ENCODE results near the gene NBEAL2.

NBEAL2 gene

DNA sequence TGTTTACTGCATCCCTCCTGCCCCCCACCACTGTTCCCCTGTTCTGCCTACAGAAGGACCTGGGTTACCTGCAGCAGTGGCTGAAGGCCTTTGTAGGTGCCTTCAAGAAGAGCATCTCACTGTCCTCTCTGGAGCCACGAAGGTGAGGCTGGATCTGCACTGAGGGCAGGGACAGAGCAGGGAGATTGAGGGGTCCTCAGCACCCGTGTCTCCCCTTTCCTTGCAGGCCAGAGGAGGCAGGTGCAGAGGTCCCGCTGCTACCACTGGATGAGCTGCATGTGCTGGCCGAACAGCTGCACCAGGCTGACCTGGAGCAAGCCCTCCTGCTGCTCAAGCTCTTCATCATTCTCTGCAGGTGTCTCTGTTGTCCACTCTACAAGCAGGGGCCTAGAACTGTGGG lies 9.2 kb downstream of the NBEAL2 start:
- no peak for DNase-seq

GRCh38 chr3:46989146-46989810 lies 9.8 kb downstream of the NBEAL2 start:
- no peak for DNase-seq

GRCh38 chr3:46990573-46991374 lies 11.3 kb downstream of the NBEAL2 start:
- no peak for DNase-seq

GRCh38 chr3:46991406-46992165 lies 12.1 kb downstream of the NBEAL2 start:
- no peak for DNase-seq

- no peak for DNase-seq
Measured at GRCh38 chr3:46992231-46992630, 12.8 kb downstream of the NBEAL2 start.

DNA sequence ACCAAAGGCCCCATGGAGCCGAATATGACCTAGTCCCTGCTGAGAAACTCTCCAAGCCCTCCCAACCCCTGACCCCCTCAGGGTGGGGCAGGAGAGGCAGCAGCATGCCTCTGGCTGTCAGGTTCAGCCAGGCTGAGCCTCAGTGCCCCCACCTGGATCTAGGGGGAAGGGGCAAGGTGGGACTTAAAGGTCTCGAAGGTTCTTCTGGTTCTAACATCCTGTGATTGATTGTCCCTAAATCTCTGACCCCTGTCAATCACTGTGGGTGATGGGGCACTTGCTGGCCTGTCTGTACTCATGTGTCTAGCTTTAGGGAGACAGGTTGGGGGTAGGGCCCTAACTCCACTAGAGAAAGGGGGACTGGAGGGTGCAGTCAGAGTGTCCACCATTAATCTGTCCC lies 13.8 kb downstream of the NBEAL2 start:
- DNase-seq, result no peak

GRCh38 chr3:46993986-46994385 lies 14.5 kb downstream of the NBEAL2 start:
- no peak for DNase-seq

DNA sequence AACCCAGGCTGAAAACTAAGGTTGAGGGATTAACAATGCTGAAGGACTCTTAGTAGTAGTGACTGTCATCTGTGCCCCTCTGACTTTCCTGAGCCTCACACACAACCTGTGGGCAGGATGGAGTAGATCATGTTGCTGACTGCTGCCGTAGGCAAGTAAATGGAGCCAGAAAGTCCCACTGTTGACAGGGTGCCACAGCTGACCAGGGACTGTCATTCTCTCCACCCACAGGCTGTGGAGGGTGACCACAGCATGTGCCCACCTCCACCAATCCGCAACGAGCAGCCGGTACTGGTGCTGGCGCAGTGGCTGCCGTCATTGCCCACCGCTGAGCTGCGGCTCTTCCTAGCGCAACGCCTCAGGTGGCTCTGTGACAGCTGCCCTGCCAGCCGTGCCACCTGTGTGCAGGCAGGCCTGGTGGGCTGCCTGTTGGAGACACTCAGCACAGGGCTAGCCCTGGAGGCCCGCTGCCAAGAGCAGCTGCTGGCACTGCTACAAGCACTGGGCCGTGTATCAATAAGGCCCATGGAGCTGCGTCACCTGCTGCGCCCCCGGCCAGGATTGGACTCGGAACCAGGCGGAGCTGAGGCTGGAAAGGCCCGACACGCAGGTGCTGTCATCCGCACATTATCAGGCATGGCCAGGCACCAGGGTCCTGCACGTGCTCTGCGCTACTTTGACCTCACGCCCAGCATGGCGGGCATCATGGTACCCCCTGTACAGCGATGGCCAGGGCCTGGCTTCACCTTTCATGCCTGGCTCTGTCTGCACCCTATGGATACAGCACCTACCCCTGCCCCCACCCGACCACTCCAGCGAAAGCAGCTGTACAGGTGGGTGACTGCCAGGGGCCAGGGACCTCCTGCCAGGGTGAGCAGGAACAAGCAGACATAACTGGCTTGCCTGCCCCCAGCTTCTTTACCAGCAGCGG lies 15.6 kb downstream of the NBEAL2 start:
- no peak for DNase-seq

DNA sequence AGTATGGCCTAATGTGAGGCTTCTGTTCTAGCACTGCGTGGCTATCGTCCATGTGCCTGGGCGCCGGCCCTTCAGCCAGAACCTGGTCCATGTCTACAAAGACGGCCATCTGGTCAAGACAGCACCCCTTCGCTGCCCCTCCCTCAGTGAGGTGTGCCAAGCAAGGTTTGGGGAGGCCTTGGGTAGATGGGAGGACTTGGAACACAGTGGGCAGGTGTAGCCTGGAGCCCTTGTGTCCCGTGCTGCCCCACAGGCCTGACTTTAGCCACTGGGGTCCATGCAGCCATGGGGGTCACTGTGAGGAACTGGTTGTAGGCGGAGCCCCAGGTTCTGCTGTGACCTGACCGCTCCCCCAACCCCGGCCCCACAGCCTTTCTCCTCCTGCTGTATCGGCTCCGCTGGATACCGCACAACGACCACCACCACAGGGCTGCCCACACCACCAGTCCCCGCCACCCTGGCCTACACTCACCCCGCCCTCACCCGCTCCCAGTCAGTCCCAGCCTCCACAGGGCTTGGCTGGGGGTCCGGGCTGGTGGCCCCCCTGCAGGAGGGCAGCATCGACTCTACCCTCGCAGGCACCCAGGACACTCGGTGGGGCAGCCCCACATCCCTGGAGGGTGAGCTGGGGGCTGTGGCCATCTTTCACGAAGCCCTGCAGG lies 16.6 kb downstream of the NBEAL2 start:
- DNase-seq, result no peak

- DNase-seq, result no peak
Measured at GRCh38 chr3:46996689-46997452, 17.4 kb downstream of the NBEAL2 start.

- DNase-seq, result no peak
Measured at GRCh38 chr3:46997453-46998091, 18.1 kb downstream of the NBEAL2 start.

- DNase-seq, result peak; percentile 70
Measured at GRCh38 chr3:46998121-46998851, 18.8 kb downstream of the NBEAL2 start.

DNA sequence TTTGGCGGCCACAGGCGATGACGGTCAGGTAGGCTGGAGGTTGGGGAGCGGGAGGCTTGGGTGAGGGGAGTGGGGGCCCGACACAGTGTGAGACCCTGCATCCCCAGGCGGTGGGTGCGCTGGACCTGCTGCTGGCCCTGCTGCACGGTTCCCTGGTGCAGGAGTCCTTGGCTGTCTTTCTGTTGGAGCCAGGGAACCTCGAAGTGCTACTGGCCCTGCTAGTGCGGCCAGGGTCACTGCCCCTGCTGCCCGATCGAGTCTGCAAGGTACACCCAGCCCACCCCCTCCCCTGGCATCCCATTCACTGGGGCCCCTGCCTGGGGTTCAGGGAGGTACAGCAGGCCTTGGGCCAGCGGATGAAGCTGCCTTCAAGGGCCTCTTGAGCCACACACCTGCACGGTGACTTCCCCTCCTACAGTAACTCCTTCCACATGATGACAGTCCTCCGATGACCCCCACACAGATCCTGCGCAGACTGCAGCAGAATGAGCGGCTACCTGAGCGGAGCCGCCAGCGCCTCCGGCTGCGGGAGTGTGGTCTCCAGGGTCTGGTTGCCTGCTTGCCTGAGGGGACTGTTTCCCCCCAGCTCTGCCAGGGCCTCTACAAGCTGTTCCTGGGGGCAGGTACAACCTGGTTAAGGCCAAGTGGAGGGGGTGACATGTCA lies 19.5 kb downstream of the NBEAL2 start:
- no peak for DNase-seq

DNA sequence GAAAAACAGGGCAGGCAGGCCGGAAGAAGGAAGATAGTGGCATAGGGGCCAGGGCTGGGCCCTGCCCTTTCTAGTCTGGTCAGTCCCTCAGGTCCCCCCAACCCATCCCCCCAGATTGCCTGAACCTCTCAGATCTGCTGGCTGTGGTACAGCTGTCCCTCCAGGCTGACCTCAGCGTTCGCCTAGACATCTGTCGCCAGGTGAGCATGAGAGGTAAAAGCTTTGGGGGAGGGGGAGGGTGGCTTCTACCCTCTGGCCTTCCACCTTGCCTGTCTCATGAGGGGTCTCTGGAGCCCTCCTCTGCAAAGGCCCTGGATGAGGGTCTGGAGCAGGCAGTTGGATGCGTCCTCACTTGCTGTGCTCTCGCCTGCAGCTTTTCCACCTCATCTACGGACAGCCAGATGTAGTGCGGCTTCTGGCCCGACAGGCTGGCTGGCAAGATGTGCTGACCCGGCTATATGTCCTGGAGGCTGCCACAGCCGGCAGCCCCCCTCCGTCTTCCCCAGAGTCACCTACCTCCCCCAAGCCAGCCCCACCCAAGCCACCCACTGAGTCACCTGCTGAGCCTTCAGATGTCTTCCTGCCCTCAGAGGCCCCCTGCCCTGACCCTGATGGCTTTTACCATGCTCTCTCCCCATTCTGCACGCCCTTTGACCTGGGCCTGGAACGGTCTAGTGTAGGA lies 20.2 kb downstream of the NBEAL2 start:
- no peak for DNase-seq

DNA sequence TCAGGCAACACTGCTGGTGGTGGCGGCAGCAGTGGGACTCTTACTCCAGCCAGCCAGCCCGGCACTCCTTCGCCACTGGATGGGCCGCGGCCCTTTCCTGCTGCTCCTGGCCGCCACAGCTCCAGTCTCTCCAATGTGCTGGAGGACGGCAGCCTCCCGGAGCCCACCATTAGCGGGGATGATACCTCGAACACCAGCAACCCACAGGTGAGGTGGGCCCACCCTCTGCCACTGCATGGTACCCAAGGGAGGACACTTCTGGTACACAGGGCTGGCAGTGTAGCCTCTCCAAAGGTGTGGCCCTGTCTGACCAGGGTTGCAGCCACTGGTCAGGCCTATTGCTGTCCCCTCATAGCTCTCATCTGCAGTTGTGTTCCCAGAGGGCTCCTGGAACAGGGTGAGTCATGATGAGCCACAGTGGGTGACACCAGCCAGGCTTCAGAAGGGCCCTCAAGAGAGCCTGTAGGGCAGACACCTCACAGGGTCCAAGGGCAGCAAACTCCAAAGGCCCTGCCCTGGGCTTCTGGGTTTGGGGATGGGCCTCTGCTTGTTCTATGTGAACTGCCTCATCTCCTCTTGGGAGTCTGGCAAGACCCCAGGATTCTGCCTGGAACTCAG lies 20.8 kb downstream of the NBEAL2 start:
- DNase-seq, result no peak

DNA sequence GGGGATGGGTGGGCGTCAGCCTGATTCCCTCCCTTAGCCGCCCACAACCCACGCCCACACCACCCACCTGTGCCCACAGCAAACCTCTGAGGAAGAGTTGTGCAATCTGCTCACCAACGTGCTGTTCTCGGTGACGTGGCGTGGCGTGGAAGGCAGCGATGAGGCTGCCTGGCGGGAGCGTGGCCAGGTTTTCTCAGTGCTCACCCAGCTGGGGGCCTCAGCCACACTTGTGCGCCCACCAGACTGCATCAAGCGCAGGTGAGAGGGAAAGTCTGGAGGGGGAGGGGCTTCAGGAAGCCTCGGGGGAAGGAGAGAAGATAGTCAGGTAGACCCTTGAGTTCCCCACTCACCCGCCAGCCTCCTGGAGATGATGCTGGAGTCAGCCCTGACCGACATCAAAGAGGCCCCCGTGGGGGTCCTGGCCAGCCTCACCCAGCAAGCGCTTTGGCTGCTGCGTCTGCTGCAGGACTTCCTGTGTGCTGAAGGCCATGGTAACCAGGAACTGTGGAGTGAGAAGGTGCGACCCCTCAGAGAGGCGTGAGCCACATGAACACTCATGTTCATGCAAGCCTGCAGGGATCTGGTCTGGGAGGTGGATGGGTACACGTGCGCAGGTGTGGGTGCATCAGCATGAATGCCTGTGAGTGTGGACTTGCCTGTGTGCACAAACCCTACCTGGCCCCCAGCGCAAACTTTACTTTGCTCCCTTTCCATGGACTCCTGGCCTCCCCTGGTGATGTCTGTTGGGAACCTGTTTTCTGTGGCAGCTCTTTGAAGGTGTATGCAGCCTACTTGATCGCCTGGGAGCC lies 21.7 kb downstream of the NBEAL2 start:
- DNase-seq, result no peak

GRCh38 chr3:47001731-47002170 lies 22.3 kb downstream of the NBEAL2 start:
- DNase-seq, result no peak
